ENCODE data around the gene ATF6B. TPM values are rescaled to one million over a fixed set of nuclear protein-coding genes. Genes with fewer than 3 reads are reported as not detected.

Gene ATF6B
- total and polyA plus RNA-seq, 2 of the 13 experiments (the other 11 are each of a cell fraction or from before 2014, with no cell fraction given): 18.1 to 44.0 TPM

GRCh38 chr6:32175322-32175710 lies 47.3 kb upstream of the ATF6B start (continued):
- TF ChIP-seq WIZ (CRISPR knock-in tag; IDR thresholded peaks at IDR 0.05) (peak; percentile 41; the same call in 1 of the 2 replicates), USF2 (IDR thresholded peaks at IDR 0.05; ENCODE audit: low read depth, low read length) (no peak), USF2 (CRISPR knock-in tag; IDR thresholded peaks at IDR 0.05; ENCODE audit: borderline replicate concordance) (no peak), ZFY (CRISPR knock-in tag; IDR thresholded peaks at IDR 0.05) (no peak), NKX3-1 (CRISPR knock-in tag; IDR thresholded peaks at IDR 0.05) (no peak), ZNF644 (CRISPR knock-in tag; IDR thresholded peaks at IDR 0.05; ENCODE audit: low read depth) (no peak), CHCHD3 (CRISPR knock-in tag; IDR thresholded peaks at IDR 0.05) (no peak), SALL2 (CRISPR knock-in tag; IDR thresholded peaks at IDR 0.05) (no peak), KDM6A (CRISPR knock-in tag; IDR thresholded peaks at IDR 0.05; ENCODE audit: low read depth) (no peak), POLR2A (IDR thresholded peaks at IDR 0.05; ENCODE audit: insufficient read depth in 1 of 2, low read depth in 2 of 2, low read length in 2 of 2) (0 out of 4 replicates have a peak, but pooled peaks of 1 of the 2 experiments have one; percentile 5), POLR2G (IDR thresholded peaks at IDR 0.05; ENCODE audit: low read depth, low read length) (no peak), TFDP2 (CRISPR knock-in tag; IDR thresholded peaks at IDR 0.05) (no peak), FOXP4 (CRISPR knock-in tag; IDR thresholded peaks at IDR 0.05) (no peak), SMAD1 (CRISPR knock-in tag; IDR thresholded peaks at IDR 0.05; ENCODE audit: borderline replicate concordance, low read depth) (no peak), FOXK2 (IDR thresholded peaks at IDR 0.05) (no peak), MEIS2 (CRISPR knock-in tag; IDR thresholded peaks at IDR 0.05) (no peak)
- TF ChIP-seq, protein P1, sequence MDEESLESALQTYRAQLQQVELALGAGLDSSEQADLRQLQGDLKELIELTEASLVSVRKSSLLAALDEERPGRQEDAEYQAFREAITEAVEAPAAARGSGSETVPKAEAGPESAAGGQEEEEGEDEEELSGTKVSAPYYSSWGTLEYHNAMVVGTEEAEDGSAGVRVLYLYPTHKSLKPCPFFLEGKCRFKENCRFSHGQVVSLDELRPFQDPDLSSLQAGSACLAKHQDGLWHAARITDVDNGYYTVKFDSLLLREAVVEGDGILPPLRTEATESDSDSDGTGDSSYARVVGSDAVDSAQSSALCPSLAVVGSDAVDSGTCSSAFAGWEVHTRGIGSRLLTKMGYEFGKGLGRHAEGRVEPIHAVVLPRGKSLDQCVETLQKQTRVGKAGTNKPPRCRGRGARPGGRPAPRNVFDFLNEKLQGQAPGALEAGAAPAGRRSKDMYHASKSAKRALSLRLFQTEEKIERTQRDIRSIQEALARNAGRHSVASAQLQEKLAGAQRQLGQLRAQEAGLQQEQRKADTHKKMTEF (CRISPR knock-in tag; IDR thresholded peaks at IDR 0.05): no peak

All from HepG2 (cell line).